H9 (cell line): Measurements from ENCODE around the gene COG4. TPM values are rescaled to one million over a fixed set of nuclear protein-coding genes. Genes with fewer than 3 reads are reported as not detected.

Experiments used
- DNase-seq: peaks from one replicate; pipeline ENCODE4 v3.0.0-alpha.2; 2017
- H2AFZ ChIP-seq: one replicate; pipeline ENCODE4 v1.6.1; 2013; ENCODE audit warnings: mild to moderate bottlenecking, low read length, control low read depth, moderate library complexity
- H2AK5ac ChIP-seq: 2 replicates; pipeline ENCODE4 v1.6.1; 2013; ENCODE audit warnings: low read length, control low read depth, mixed read lengths; ENCODE audit not compliant: insufficient read length
- H2BK120ac ChIP-seq: one replicate; pipeline ENCODE4 v1.6.1; 2013; ENCODE audit warnings: low read depth, mild to moderate bottlenecking, low read length, control low read depth, inconsistent platforms; ENCODE audit not compliant: poor library complexity, severe bottlenecking
- H2BK12ac ChIP-seq: 2 replicates; pipeline ENCODE4 v1.6.1; 2013; ENCODE audit warnings: low read length, control low read depth, mixed read lengths, low read depth; ENCODE audit not compliant: insufficient read length
- H2BK15ac ChIP-seq: 2 replicates; pipeline ENCODE4 v1.6.1; 2013; ENCODE audit warnings: low read depth, low read length, control low read depth
- H2BK20ac ChIP-seq: one replicate; pipeline ENCODE4 v1.6.1; 2013; ENCODE audit warnings: low read depth, mild to moderate bottlenecking, low read length, control low read depth, inconsistent platforms; ENCODE audit not compliant: poor library complexity, severe bottlenecking
- H2BK5ac ChIP-seq: 2 replicates; pipeline ENCODE4 v1.6.1; 2013; ENCODE audit warnings: low read length, control low read depth, mixed read lengths; ENCODE audit not compliant: insufficient read length
- H3K14ac ChIP-seq: 2 replicates; pipeline ENCODE4 v1.6.1; 2013; ENCODE audit warnings: low read length, control low read depth; ENCODE audit not compliant: insufficient read depth
- H3K18ac ChIP-seq: 2 replicates; pipeline ENCODE4 v1.6.1; 2013; ENCODE audit warnings: low read depth, mild to moderate bottlenecking, mixed read lengths, low read length, control low read depth; ENCODE audit not compliant: insufficient read length
- H3K23ac ChIP-seq: 2 replicates; pipeline ENCODE4 v1.6.1; 2013; ENCODE audit warnings: low read length, control low read depth, mixed read lengths, low read depth; ENCODE audit not compliant: insufficient read length
- H3K23me2 ChIP-seq: 2 replicates; pipeline ENCODE4 v1.6.1; 2013; ENCODE audit warnings: low read depth, mild to moderate bottlenecking, mixed read lengths, low read length, control low read depth; ENCODE audit not compliant: insufficient read length, poor library complexity, severe bottlenecking
- H3K27ac ChIP-seq: 2 replicates; pipeline ENCODE4 v1.5.1; 2013; ENCODE audit warnings: low read length, control low read depth, mixed read lengths, low read depth; ENCODE audit not compliant: insufficient read length
- H3K27me3 ChIP-seq: 2 replicates; pipeline ENCODE4 v1.6.1; 2013; ENCODE audit warnings: low read length, control low read depth, inconsistent platforms; ENCODE audit not compliant: insufficient read depth
- H3K4ac ChIP-seq: 2 replicates; pipeline ENCODE4 v1.6.1; 2013; ENCODE audit warnings: low read depth, mild to moderate bottlenecking, control low read depth, inconsistent platforms, low read length, moderate library complexity
- H3K4me1 ChIP-seq: 2 replicates; pipeline ENCODE4 v1.6.1; 2013; ENCODE audit warnings: low read length, control low read depth, inconsistent platforms; ENCODE audit not compliant: insufficient read depth
- H3K4me2 ChIP-seq: 2 replicates; pipeline ENCODE4 v1.6.1; 2013; ENCODE audit warnings: low read length, control low read depth, mixed read lengths; ENCODE audit not compliant: insufficient read length, insufficient read depth
- H3K56ac ChIP-seq: 2 replicates; pipeline ENCODE4 v1.6.1; 2013; ENCODE audit warnings: low read depth, mild to moderate bottlenecking, mixed read lengths, low read length, control low read depth; ENCODE audit not compliant: insufficient read length
- H3K79me1 ChIP-seq: 2 replicates; pipeline ENCODE4 v1.6.1; 2013; ENCODE audit warnings: low read depth, mild to moderate bottlenecking, moderate library complexity, low read length, control low read depth, inconsistent platforms; ENCODE audit not compliant: insufficient read depth, poor library complexity, severe bottlenecking
- H3K79me2 ChIP-seq: 2 replicates; pipeline ENCODE4 v1.6.1; 2013; ENCODE audit warnings: low read length, control low read depth, inconsistent platforms; ENCODE audit not compliant: insufficient read depth
- H3K9ac ChIP-seq: 2 replicates; pipeline ENCODE4 v1.6.1; 2013; ENCODE audit warnings: low read length, control low read depth, mixed read lengths; ENCODE audit not compliant: insufficient read length; ENCODE audit errors: extremely low read depth
- H3K9me3 ChIP-seq: one replicate; pipeline ENCODE4 v1.6.1; 2013; ENCODE audit warnings: low read depth, low read length, inconsistent platforms; ENCODE audit not compliant: control insufficient read depth
- H3T11ph ChIP-seq: one replicate; pipeline ENCODE4 v1.6.1; 2013; ENCODE audit warnings: mild to moderate bottlenecking, low read length, control low read depth, inconsistent platforms
- H4K20me1 ChIP-seq: one replicate; pipeline ENCODE4 v1.6.1; 2013; ENCODE audit not compliant: control insufficient read depth, insufficient read length, insufficient read depth
- H4K5ac ChIP-seq: 2 replicates; pipeline ENCODE4 v1.6.1; 2013; ENCODE audit warnings: low read depth, mild to moderate bottlenecking, mixed read lengths, low read length, control low read depth; ENCODE audit not compliant: insufficient read length
- H4K8ac ChIP-seq: replicated peaks from 2 replicates; pipeline ENCODE4 v1.6.1; 2013; ENCODE audit warnings: low read length, control low read depth, mixed read lengths, low read depth; ENCODE audit not compliant: insufficient read length
- H4K91ac ChIP-seq: 2 replicates; pipeline ENCODE4 v1.6.1; 2013; ENCODE audit warnings: low read depth, mild to moderate bottlenecking, moderate library complexity, mixed read lengths, low read length, control low read depth; ENCODE audit not compliant: insufficient read length
- H3K27ac Mint-ChIP-seq, 3 experiments: 2 replicates in 2 of 3; 3 replicates in 1 of 3; pipeline ENCODE4 v1.8.0; 2020 to 2021; ENCODE audit warnings: mixed read lengths in 3 of 3, mild to moderate bottlenecking in 1 of 3, moderate library complexity in 1 of 3
- H3K27me3 Mint-ChIP-seq: 2 replicates; pipeline ENCODE4 v1.8.0; 2021; ENCODE audit warnings: low read depth, mild to moderate bottlenecking, moderate library complexity, mixed read lengths
- H3K36me3 Mint-ChIP-seq, 3 experiments: 2 replicates in 2 of 3; 3 replicates in 1 of 3; pipeline ENCODE4 v1.8.0; 2020 to 2021; ENCODE audit warnings: low read depth in 3 of 3, mixed read lengths in 3 of 3; ENCODE audit not compliant: insufficient read depth in 1 of 3
- H3K4me1 Mint-ChIP-seq, 2 experiments: 2 replicates each; pipeline ENCODE4 v1.8.0; 2020; ENCODE audit warnings: mixed read lengths in 2 of 2
- H3K4me3 Mint-ChIP-seq, 2 experiments: 2 replicates in 1 of 2; 3 replicates in 1 of 2; pipeline ENCODE4 v1.8.0; 2020 to 2021; ENCODE audit warnings: mild to moderate bottlenecking in 2 of 2, mixed read lengths in 2 of 2, moderate library complexity in 1 of 2
- H3K9me3 Mint-ChIP-seq, 2 experiments: 2 replicates in 1 of 2; 3 replicates in 1 of 2; pipeline ENCODE4 v1.8.0; 2020; ENCODE audit warnings: mild to moderate bottlenecking in 2 of 2, mixed read lengths in 2 of 2, moderate library complexity in 1 of 2
- CTCF ChIP-seq: fragments of 200-600 bp; sonication (generic); conservative IDR thresholded peaks from 3 replicates; pipeline ENCODE4 v1.8.0; 2021; ENCODE audit warnings: antibody characterized with exemption, mild to moderate bottlenecking
- WGBS: extraction: QIAGEN DNeasy Blood & Tissue Kit; methylation state at CpG from one replicate; pipeline ENCODE4 v1.1.7; 2013; ENCODE audit warnings: missing lambda C conversion rate, low lambda C conversion rate, mixed read lengths; ENCODE audit not compliant: insufficient read length; ENCODE audit errors: extremely low coverage; 5-methylcytosine and 5-hydroxymethylcytosine counted together
- total RNA-seq: library from RNA; stranded (reverse); gene quantifications from 2 replicates; pipeline ENCODE4 v1.2.1, GENCODE V29; 2021

COG4 gene
- total RNA-seq, 1 experiment from 2014 or later, result 51.9 TPM

- Histone ChIP-seq H3K23ac (no peak overlapping the region), H3K14ac (no peak overlapping the region), H2BK20ac (no peak overlapping the region), H4K5ac (no peak overlapping the region), H3K4ac (no peak overlapping the region), H4K91ac (no peak overlapping the region), H4K20me1 (no peaks in the 10 kb centered on the region), H3T11ph (no peak overlapping the region), H3K79me1 (peaks cover 5% of the 10 kb centered on the region), H3K18ac (no peak overlapping the region), H2BK15ac (no peak overlapping the region), H2AFZ (no peak overlapping the region), H3K27ac (no peak overlapping the region), H2BK12ac (no peak overlapping the region), H3K56ac (no peak overlapping the region), H3K27me3 (no peaks in the 10 kb centered on the region), H2AK5ac (no peak overlapping the region), H3K9ac (no peak overlapping the region), H3K9me3 (no peaks in the 10 kb centered on the region), H3K4me2 (no peak overlapping the region), H2BK120ac (no peak overlapping the region), H3K79me2 (peaks cover 10% of the 10 kb centered on the region; the same call in 1 of the 2 replicates), H3K4me1 (no peaks in the 10 kb centered on the region), H4K8ac (no peak overlapping the region), H3K23me2 (no peaks in the 10 kb centered on the region), H2BK5ac (no peak overlapping the region)
- DNase-seq, result no peak
- peak overlapping the region in 1 of 3 experiments; percentile 14; a peak in 1 of 7 replicates for H3K27ac Mint-ChIP-seq
- 100% methylated on average over 1 of the region's 2 CpGs for WGBS
- H3K4me1 Mint-ChIP-seq, result peaks cover 5 to 17% of the 10 kb centered on the region in 2 experiments; a peak in 3 of 4 replicates
- H3K27me3 Mint-ChIP-seq, result no peaks in the 10 kb centered on the region
- no peak overlapping the region for H3K4me3 Mint-ChIP-seq
- H3K36me3 Mint-ChIP-seq, result peaks cover 63 to 92% (median 86%) of the 10 kb centered on the region in 3 experiments
- H3K9me3 Mint-ChIP-seq, result no peaks in the 10 kb centered on the region
- no peak for TF ChIP-seq CTCF
These were observed 25.6 kb upstream of the COG4 start for GRCh38 chr16:70548936-70549335.
